Neural crest cell (in vitro differentiated cells): ENCODE data around the gene CAMK2D. TPM values are rescaled to one million over a fixed set of nuclear protein-coding genes. Genes with fewer than 3 reads are reported as not detected.

ENCODE experiments used
- DNase-seq: peaks from one replicate; pipeline ENCODE4 v3.0.0; 2021; ENCODE audit warnings: low read depth, mixed read lengths, low spot score
- H3K27ac Mint-ChIP-seq: one replicate; pipeline ENCODE4 v1.8.0; 2021; ENCODE audit warnings: mild to moderate bottlenecking, mixed read lengths; ENCODE audit not compliant: unreplicated experiment
- H3K27me3 Mint-ChIP-seq: 2 replicates; pipeline ENCODE4 v1.8.0; 2021; ENCODE audit warnings: low read depth, mild to moderate bottlenecking, mixed read lengths
- H3K36me3 Mint-ChIP-seq: 2 replicates; pipeline ENCODE4 v1.8.0; 2021; ENCODE audit warnings: low read depth, mild to moderate bottlenecking, mixed read lengths
- H3K4me1 Mint-ChIP-seq: 2 replicates; pipeline ENCODE4 v1.8.0; 2021; ENCODE audit warnings: mixed read lengths
- H3K4me3 Mint-ChIP-seq: one replicate; pipeline ENCODE4 v1.8.0; 2021; ENCODE audit warnings: mild to moderate bottlenecking, mixed read lengths
- H3K9me3 Mint-ChIP-seq: 2 replicates; pipeline ENCODE4 v1.8.0; 2021; ENCODE audit warnings: mixed read lengths
- total RNA-seq: library from RNA; stranded (reverse); gene quantifications from 2 replicates; pipeline ENCODE4 v1.2.1, GENCODE V29; 2021
- TF ChIP-seq, protein P1 (sequence below): fragments of 200-600 bp; sonication (generic); conservative IDR thresholded peaks from 2 replicates; pipeline ENCODE4 v1.5.0; 2021; ENCODE audit warnings: antibody characterized with exemption, mild to moderate bottlenecking

CAMK2D gene
- total RNA-seq, 1 donor from 2014 or later, result 33.7 TPM

- Mint-ChIP-seq H3K27ac (no peak overlapping the region), H3K36me3 (peaks cover 7% of the 10 kb centered on the region), H3K27me3 (no peaks in the 10 kb centered on the region), H3K9me3 (peaks cover 5% of the 10 kb centered on the region), H3K4me3 (no peak overlapping the region), H3K4me1 (peaks cover 15% of the 10 kb centered on the region)
- no peak for DNase-seq
- TF ChIP-seq, protein P1, sequence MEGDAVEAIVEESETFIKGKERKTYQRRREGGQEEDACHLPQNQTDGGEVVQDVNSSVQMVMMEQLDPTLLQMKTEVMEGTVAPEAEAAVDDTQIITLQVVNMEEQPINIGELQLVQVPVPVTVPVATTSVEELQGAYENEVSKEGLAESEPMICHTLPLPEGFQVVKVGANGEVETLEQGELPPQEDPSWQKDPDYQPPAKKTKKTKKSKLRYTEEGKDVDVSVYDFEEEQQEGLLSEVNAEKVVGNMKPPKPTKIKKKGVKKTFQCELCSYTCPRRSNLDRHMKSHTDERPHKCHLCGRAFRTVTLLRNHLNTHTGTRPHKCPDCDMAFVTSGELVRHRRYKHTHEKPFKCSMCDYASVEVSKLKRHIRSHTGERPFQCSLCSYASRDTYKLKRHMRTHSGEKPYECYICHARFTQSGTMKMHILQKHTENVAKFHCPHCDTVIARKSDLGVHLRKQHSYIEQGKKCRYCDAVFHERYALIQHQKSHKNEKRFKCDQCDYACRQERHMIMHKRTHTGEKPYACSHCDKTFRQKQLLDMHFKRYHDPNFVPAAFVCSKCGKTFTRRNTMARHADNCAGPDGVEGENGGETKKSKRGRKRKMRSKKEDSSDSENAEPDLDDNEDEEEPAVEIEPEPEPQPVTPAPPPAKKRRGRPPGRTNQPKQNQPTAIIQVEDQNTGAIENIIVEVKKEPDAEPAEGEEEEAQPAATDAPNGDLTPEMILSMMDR, result no peak
These were observed 177.0 kb downstream of the CAMK2D start for GRCh38 chr4:113584407-113585150.

DNA sequence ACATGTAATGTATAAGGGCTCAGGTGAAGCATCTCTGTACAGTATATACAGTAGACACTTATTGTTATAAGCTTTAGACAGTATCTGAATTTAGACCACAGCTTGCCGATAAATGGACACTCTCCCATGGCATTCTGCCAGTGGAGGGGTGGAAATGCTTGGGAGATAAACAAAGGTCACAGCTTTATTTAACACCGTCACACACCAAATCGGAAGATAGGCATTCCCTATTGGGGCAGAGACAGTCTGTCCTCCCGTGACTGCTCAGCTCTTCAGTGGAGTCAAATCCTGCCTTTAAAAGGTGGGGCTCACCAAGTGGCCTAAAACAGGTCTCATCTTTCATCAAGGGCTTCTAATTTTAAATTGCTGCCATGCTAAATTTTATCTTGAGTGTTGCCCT, 178.8 kb downstream of the CAMK2D start:
- H3K4me3 Mint-ChIP-seq, result no peak overlapping the region
- no peaks in the 10 kb centered on the region for H3K27me3 Mint-ChIP-seq
- H3K36me3 Mint-ChIP-seq, result no peaks in the 10 kb centered on the region
- DNase-seq, result no peak
- peaks cover 9% of the 10 kb centered on the region for H3K4me1 Mint-ChIP-seq
- H3K9me3 Mint-ChIP-seq, result no peaks in the 10 kb centered on the region
- no peak overlapping the region for H3K27ac Mint-ChIP-seq
- TF ChIP-seq, protein P1, result no peak

DNA sequence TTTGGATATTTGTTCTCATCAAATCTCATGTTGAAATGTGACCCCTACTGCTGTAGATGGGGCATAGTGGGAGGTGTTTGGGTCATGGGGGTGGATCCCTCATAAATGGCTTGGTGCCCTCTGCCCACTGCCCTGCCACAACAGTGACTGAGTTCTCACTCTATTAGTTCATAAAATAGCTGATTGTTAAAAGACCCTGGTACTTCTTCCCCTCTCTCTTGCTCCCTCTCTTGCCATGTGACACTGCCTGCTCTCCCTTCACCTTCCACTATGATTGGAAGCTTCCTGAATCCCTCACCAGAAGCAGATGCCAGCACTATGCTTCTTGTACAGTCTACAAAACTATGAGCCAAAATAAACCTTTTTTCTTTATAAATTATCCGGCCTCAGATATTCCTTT, 182.2 kb downstream of the CAMK2D start:
- no peaks in the 10 kb centered on the region for H3K36me3 Mint-ChIP-seq
- H3K27me3 Mint-ChIP-seq, result no peaks in the 10 kb centered on the region
- H3K4me3 Mint-ChIP-seq, result no peak overlapping the region
- no peaks in the 10 kb centered on the region for H3K4me1 Mint-ChIP-seq
- no peak overlapping the region for H3K27ac Mint-ChIP-seq
- no peak for DNase-seq
- TF ChIP-seq, protein P1, result no peak
- no peaks in the 10 kb centered on the region for H3K9me3 Mint-ChIP-seq

GRCh38 chr4:113576947-113577678, 184.4 kb downstream of the CAMK2D start:
- H3K9me3 Mint-ChIP-seq, result peaks cover 5% of the 10 kb centered on the region
- H3K27me3 Mint-ChIP-seq, result no peaks in the 10 kb centered on the region
- no peaks in the 10 kb centered on the region for H3K4me1 Mint-ChIP-seq
- H3K27ac Mint-ChIP-seq, result no peak overlapping the region
- H3K36me3 Mint-ChIP-seq, result peaks cover 4% of the 10 kb centered on the region
- no peak for DNase-seq
- no peak overlapping the region for H3K4me3 Mint-ChIP-seq
- TF ChIP-seq, protein P1, result no peak

DNA sequence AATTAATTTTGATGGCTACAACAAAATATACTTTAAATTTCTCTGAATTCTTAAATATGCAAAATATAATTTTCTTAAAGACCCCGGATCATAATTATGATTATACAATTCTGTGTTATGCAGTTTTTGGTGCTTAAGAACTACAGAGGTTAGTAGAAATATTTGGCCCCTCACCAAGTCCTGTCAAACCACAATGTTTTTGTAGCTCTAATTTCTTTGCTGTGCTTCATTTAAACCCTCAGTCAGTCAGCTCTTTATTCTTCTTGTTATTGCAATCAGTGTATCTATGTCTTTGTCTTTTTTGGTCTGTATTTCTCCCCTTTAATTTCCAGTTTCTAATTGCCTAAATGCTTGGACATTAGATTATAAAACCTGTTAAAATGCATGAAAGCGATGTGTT, 186.1 kb downstream of the CAMK2D start:
- Mint-ChIP-seq H3K9me3 (peaks cover 5% of the 10 kb centered on the region), H3K27me3 (no peaks in the 10 kb centered on the region), H3K4me1 (no peaks in the 10 kb centered on the region), H3K27ac (no peak overlapping the region), H3K36me3 (peaks cover 4% of the 10 kb centered on the region), H3K4me3 (no peak overlapping the region)
- TF ChIP-seq, protein P1, result no peak
- no peak for DNase-seq
